ENCODE measurements around the gene CCNT2.

The CCNT2 gene

GRCh38 chr2:134950886-134951285 lies 32.3 kb downstream of the CCNT2 start:
- H3K4ac ChIP-seq (ENCODE audit: low read depth, low read length), result no peak overlapping the region
- H3K9ac ChIP-seq (ENCODE audit: low read length), result no peak overlapping the region
- H2BK5ac ChIP-seq (ENCODE audit: low read depth, low read length, poor library complexity), result no peak overlapping the region
- H2AFZ ChIP-seq (ENCODE audit: insufficient read depth, low read length, poor library complexity), result no peak overlapping the region
- H3K4me3 ChIP-seq (ENCODE audit: low read depth, low read length), result no peak overlapping the region
- H4K12ac ChIP-seq (ENCODE audit: low read depth, low read length), result no peak overlapping the region
- H2BK120ac ChIP-seq (ENCODE audit: insufficient read depth, low read length, poor library complexity), result no peak overlapping the region
- no peak for DNase-seq
- H3K18ac ChIP-seq (ENCODE audit: low read length), result no peak overlapping the region
- H2AK5ac ChIP-seq (ENCODE audit: low read length), result no peak overlapping the region
- no peak overlapping the region for H3K4me2 ChIP-seq (ENCODE audit: low read length)
- H3K14ac ChIP-seq (ENCODE audit: low read length), result no peak overlapping the region
- H3K27me3 ChIP-seq (ENCODE audit: insufficient read depth, low read length), result no peaks in the 10 kb centered on the region
- H3K23ac ChIP-seq (ENCODE audit: low read length), result no peak overlapping the region
- no peaks in the 10 kb centered on the region for H3K9me3 ChIP-seq (ENCODE audit: insufficient read depth, low read depth, low read length)
- no peak overlapping the region for H2BK12ac ChIP-seq (ENCODE audit: low read length)
- H3K36me3 ChIP-seq (ENCODE audit: control insufficient read depth in 1 of 2, insufficient read depth in 2 of 2, low read length in 2 of 2), result peaks cover 21 to 35% of the 10 kb centered on the region in 2 experiments
- H3K4me1 ChIP-seq (ENCODE audit: control insufficient read depth in 1 of 2, insufficient read depth in 2 of 2, low read length in 2 of 2), result no peaks in the 10 kb centered on the region
- H3K79me1 ChIP-seq (ENCODE audit: low read length), result no peaks in the 10 kb centered on the region
- H3K79me2 ChIP-seq (ENCODE audit: control insufficient read depth, insufficient read depth, low read length, poor library complexity), result no peaks in the 10 kb centered on the region
- H3K27ac ChIP-seq (ENCODE audit: low read depth, low read length), result no peak overlapping the region
- H4K91ac ChIP-seq (ENCODE audit: low read depth, low read length), result no peak overlapping the region
- H4K8ac ChIP-seq (ENCODE audit: low read depth, low read length), result no peak overlapping the region
- no CpG with 5 or more reads among the region's 2 CpGs for WGBS (ENCODE audit: extremely low coverage, insufficient coverage, insufficient read length)

DNA sequence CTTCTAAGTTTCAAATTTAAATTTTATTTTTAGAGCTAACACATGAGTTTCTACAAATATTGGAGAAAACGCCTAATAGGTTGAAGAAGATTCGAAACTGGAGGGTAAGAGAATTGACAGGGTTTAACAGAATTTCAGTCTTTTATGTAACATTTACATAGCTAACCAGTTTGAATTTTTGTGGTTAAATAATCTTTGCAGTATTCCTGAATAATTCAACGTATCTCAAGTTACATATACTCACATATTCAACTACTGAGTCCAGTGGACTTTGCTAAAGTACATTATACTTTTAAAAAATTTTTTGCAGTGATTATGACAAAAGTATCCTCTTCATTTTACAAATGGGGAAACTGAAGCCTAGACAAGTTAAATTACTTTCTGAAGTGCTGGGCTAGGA lies 34.0 kb downstream of the CCNT2 start:
- H3K79me1 ChIP-seq (ENCODE audit: low read length), result no peaks in the 10 kb centered on the region
- no peak overlapping the region for H3K18ac ChIP-seq (ENCODE audit: low read length)
- H3K9ac ChIP-seq (ENCODE audit: low read length), result no peak overlapping the region
- DNase-seq, result no peak
- no peak overlapping the region for H2AK5ac ChIP-seq (ENCODE audit: low read length)
- H2BK12ac ChIP-seq (ENCODE audit: low read length), result no peak overlapping the region
- H3K4me2 ChIP-seq (ENCODE audit: low read length), result no peak overlapping the region
- no peaks in the 10 kb centered on the region for H3K9me3 ChIP-seq (ENCODE audit: insufficient read depth, low read depth, low read length)
- no peak overlapping the region for H3K14ac ChIP-seq (ENCODE audit: low read length)
- H3K27me3 ChIP-seq (ENCODE audit: insufficient read depth, low read length), result no peaks in the 10 kb centered on the region
- H3K27ac ChIP-seq (ENCODE audit: low read depth, low read length), result no peak overlapping the region
- H3K36me3 ChIP-seq (ENCODE audit: control insufficient read depth in 1 of 2, insufficient read depth in 2 of 2, low read length in 2 of 2), result peaks cover 19 to 32% of the 10 kb centered on the region in 2 experiments
- no peak overlapping the region for H3K23ac ChIP-seq (ENCODE audit: low read length)
- no peak overlapping the region for H3K4ac ChIP-seq (ENCODE audit: low read depth, low read length)
- no peak overlapping the region for H2BK5ac ChIP-seq (ENCODE audit: low read depth, low read length, poor library complexity)
- H3K79me2 ChIP-seq (ENCODE audit: control insufficient read depth, insufficient read depth, low read length, poor library complexity), result no peaks in the 10 kb centered on the region
- no CpG with 5 or more reads among the region's 3 CpGs for WGBS (ENCODE audit: extremely low coverage, insufficient coverage, insufficient read length)
- no peak overlapping the region for H2BK120ac ChIP-seq (ENCODE audit: insufficient read depth, low read length, poor library complexity)
- H2AFZ ChIP-seq (ENCODE audit: insufficient read depth, low read length, poor library complexity), result no peak overlapping the region
- H3K4me1 ChIP-seq (ENCODE audit: control insufficient read depth in 1 of 2, insufficient read depth in 2 of 2, low read length in 2 of 2), result no peaks in the 10 kb centered on the region
- H4K8ac ChIP-seq (ENCODE audit: low read depth, low read length), result no peak overlapping the region
- no peak overlapping the region for H4K12ac ChIP-seq (ENCODE audit: low read depth, low read length)
- no peak overlapping the region for H4K91ac ChIP-seq (ENCODE audit: low read depth, low read length)
- H3K4me3 ChIP-seq (ENCODE audit: low read depth, low read length), result no peak overlapping the region

DNA sequence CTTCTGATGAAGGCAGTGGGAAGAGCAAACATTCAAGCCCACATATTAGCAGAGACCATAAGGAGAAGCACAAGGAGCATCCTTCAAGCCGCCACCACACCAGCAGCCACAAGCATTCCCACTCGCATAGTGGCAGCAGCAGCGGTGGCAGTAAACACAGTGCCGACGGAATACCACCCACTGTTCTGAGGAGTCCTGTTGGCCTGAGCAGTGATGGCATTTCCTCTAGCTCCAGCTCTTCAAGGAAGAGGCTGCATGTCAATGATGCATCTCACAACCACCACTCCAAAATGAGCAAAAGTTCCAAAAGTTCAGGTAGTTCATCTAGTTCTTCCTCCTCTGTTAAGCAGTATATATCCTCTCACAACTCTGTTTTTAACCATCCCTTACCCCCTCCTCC lies 35.4 kb downstream of the CCNT2 start:
- no peak overlapping the region for H3K18ac ChIP-seq (ENCODE audit: low read length)
- H2BK12ac ChIP-seq (ENCODE audit: low read length), result no peak overlapping the region
- H3K9me3 ChIP-seq (ENCODE audit: insufficient read depth, low read depth, low read length), result no peaks in the 10 kb centered on the region
- no peak overlapping the region for H2AFZ ChIP-seq (ENCODE audit: insufficient read depth, low read length, poor library complexity)
- H3K14ac ChIP-seq (ENCODE audit: low read length), result no peak overlapping the region
- H4K91ac ChIP-seq (ENCODE audit: low read depth, low read length), result no peak overlapping the region
- no peak overlapping the region for H3K23ac ChIP-seq (ENCODE audit: low read length)
- no peaks in the 10 kb centered on the region for H3K4me1 ChIP-seq (ENCODE audit: control insufficient read depth in 1 of 2, insufficient read depth in 2 of 2, low read length in 2 of 2)
- no peaks in the 10 kb centered on the region for H3K79me1 ChIP-seq (ENCODE audit: low read length)
- no CpG with 5 or more reads among the region's 5 CpGs for WGBS (ENCODE audit: extremely low coverage, insufficient coverage, insufficient read length)
- no peaks in the 10 kb centered on the region for H3K27me3 ChIP-seq (ENCODE audit: insufficient read depth, low read length)
- H2BK5ac ChIP-seq (ENCODE audit: low read depth, low read length, poor library complexity), result no peak overlapping the region
- no peak overlapping the region for H4K12ac ChIP-seq (ENCODE audit: low read depth, low read length)
- H3K36me3 ChIP-seq (ENCODE audit: control insufficient read depth in 1 of 2, insufficient read depth in 2 of 2, low read length in 2 of 2), result peaks cover 10 to 23% of the 10 kb centered on the region in 2 experiments
- H3K4me2 ChIP-seq (ENCODE audit: low read length), result no peak overlapping the region
- H3K4ac ChIP-seq (ENCODE audit: low read depth, low read length), result no peak overlapping the region
- no peaks in the 10 kb centered on the region for H3K79me2 ChIP-seq (ENCODE audit: control insufficient read depth, insufficient read depth, low read length, poor library complexity)
- H2AK5ac ChIP-seq (ENCODE audit: low read length), result no peak overlapping the region
- no peak overlapping the region for H3K4me3 ChIP-seq (ENCODE audit: low read depth, low read length)
- H3K27ac ChIP-seq (ENCODE audit: low read depth, low read length), result no peak overlapping the region
- H3K9ac ChIP-seq (ENCODE audit: low read length), result no peak overlapping the region
- no peak for DNase-seq
- no peak overlapping the region for H4K8ac ChIP-seq (ENCODE audit: low read depth, low read length)
- no peak overlapping the region for H2BK120ac ChIP-seq (ENCODE audit: insufficient read depth, low read length, poor library complexity)

GRCh38 chr2:134955744-134956143 lies 37.1 kb downstream of the CCNT2 start:
- H3K4ac ChIP-seq (ENCODE audit: low read depth, low read length), result no peak overlapping the region
- H3K9ac ChIP-seq (ENCODE audit: low read length), result no peak overlapping the region
- no peaks in the 10 kb centered on the region for H3K27me3 ChIP-seq (ENCODE audit: insufficient read depth, low read length)
- no peak overlapping the region for H2BK120ac ChIP-seq (ENCODE audit: insufficient read depth, low read length, poor library complexity)
- DNase-seq, result no peak
- H3K9me3 ChIP-seq (ENCODE audit: insufficient read depth, low read depth, low read length), result no peaks in the 10 kb centered on the region
- H3K79me1 ChIP-seq (ENCODE audit: low read length), result no peaks in the 10 kb centered on the region
- no peak overlapping the region for H3K27ac ChIP-seq (ENCODE audit: low read depth, low read length)
- no peak overlapping the region for H4K8ac ChIP-seq (ENCODE audit: low read depth, low read length)
- H3K4me3 ChIP-seq (ENCODE audit: low read depth, low read length), result no peak overlapping the region
- H3K79me2 ChIP-seq (ENCODE audit: control insufficient read depth, insufficient read depth, low read length, poor library complexity), result no peaks in the 10 kb centered on the region
- H3K4me1 ChIP-seq (ENCODE audit: control insufficient read depth in 1 of 2, insufficient read depth in 2 of 2, low read length in 2 of 2), result no peaks in the 10 kb centered on the region
- H2BK5ac ChIP-seq (ENCODE audit: low read depth, low read length, poor library complexity), result no peak overlapping the region
- no peak overlapping the region for H2AFZ ChIP-seq (ENCODE audit: insufficient read depth, low read length, poor library complexity)
- peaks cover 6 to 16% of the 10 kb centered on the region in 2 experiments for H3K36me3 ChIP-seq (ENCODE audit: control insufficient read depth in 1 of 2, insufficient read depth in 2 of 2, low read length in 2 of 2)
- H2AK5ac ChIP-seq (ENCODE audit: low read length), result no peak overlapping the region
- H2BK12ac ChIP-seq (ENCODE audit: low read length), result no peak overlapping the region
- no peak overlapping the region for H4K12ac ChIP-seq (ENCODE audit: low read depth, low read length)
- no CpG with 5 or more reads among the region's 1 CpG for WGBS (ENCODE audit: extremely low coverage, insufficient coverage, insufficient read length)
- no peak overlapping the region for H4K91ac ChIP-seq (ENCODE audit: low read depth, low read length)
- H3K14ac ChIP-seq (ENCODE audit: low read length), result no peak overlapping the region
- no peak overlapping the region for H3K4me2 ChIP-seq (ENCODE audit: low read length)
- no peak overlapping the region for H3K23ac ChIP-seq (ENCODE audit: low read length)
- H3K18ac ChIP-seq (ENCODE audit: low read length), result no peak overlapping the region

Data from trophoblast cell (in vitro differentiated cells and primary cell).